SKM-1 treated with dmso at 0.1 percent for 144 hours (cell line): ENCODE results near the gene ROR1.
"Not testable (repeated sequence)": the region's sequence is repeated elsewhere in the genome, so short reads cannot be mapped to it uniquely, and the experiment has no call there.

Experiments used
- DNase-seq: peaks from one replicate; lab custom pipeline; 2025; ENCODE audit not compliant: unreplicated experiment; lab: John Stamatoyannopoulos, UW

Gene ROR1

GRCh38 chr1:63757334-63757733 is 16.5 kb upstream of the ROR1 start:
- no peak for DNase-seq

- no peak for DNase-seq
Observed at GRCh38 chr1:63758791-63759190, 15.0 kb upstream of the ROR1 start.

GRCh38 chr1:63759778-63760177 is 14.0 kb upstream of the ROR1 start:
- DNase-seq, result peak; percentile 32

- DNase-seq, result no peak
Observed at GRCh38 chr1:63770381-63770780, 3.4 kb upstream of the ROR1 start.

GRCh38 chr1:63772201-63772600 is 1.6 kb upstream of the ROR1 start:
- no peak for DNase-seq

GRCh38 chr1:63772876-63773275 is 941 bp upstream of the ROR1 start:
- no peak for DNase-seq

GRCh38 chr1:63773496-63773814 is 362 bp upstream of the ROR1 start:
- DNase-seq, result no peak

GRCh38 chr1:63774617-63775417 is 1.0 kb downstream of the ROR1 start:
- peak; percentile 5 for DNase-seq

GRCh38 chr1:63775418-63776127 is 1.8 kb downstream of the ROR1 start:
- no peak for DNase-seq

- no peak for DNase-seq
Observed at GRCh38 chr1:63777286-63777685, 3.5 kb downstream of the ROR1 start.

- DNase-seq, result no peak
Observed at GRCh38 chr1:63777965-63778880, 4.4 kb downstream of the ROR1 start.

GRCh38 chr1:63779338-63780211 is 5.8 kb downstream of the ROR1 start:
- no peak for DNase-seq

- DNase-seq, result no peak
Observed at GRCh38 chr1:63780565-63780964, 6.7 kb downstream of the ROR1 start.

GRCh38 chr1:63782982-63783381 is 9.2 kb downstream of the ROR1 start:
- DNase-seq, result no peak

GRCh38 chr1:63784083-63784482 is 10.3 kb downstream of the ROR1 start:
- DNase-seq, result no peak

GRCh38 chr1:63784489-63785390 is 10.9 kb downstream of the ROR1 start:
- no peak for DNase-seq

GRCh38 chr1:63787270-63787669 is 13.5 kb downstream of the ROR1 start:
- DNase-seq, result not testable (repeated sequence)

- no peak for DNase-seq
Observed at GRCh38 chr1:63787875-63788274, 14.1 kb downstream of the ROR1 start.

GRCh38 chr1:63789856-63790605 is 16.2 kb downstream of the ROR1 start:
- no peak for DNase-seq
